Measurements from ENCODE around the gene SECTM1. TPM values are rescaled to one million over a fixed set of nuclear protein-coding genes. Genes with fewer than 3 reads are reported as not detected.

SECTM1 gene
- total and polyA plus RNA-seq, 9 of the 15 experiments (the other 6 are each of a cell fraction or from before 2014, with no cell fraction given), result 0.11 to 0.46 (median 0.18) TPM; not detected in 6

- H3K4me1 ChIP-seq (replicated peaks in 1 of 2; ENCODE audit: control insufficient read depth in 2 of 2, insufficient read depth in 2 of 2, low read length in 2 of 2), result peaks cover 34 to 61% of the 10 kb centered on the region in 2 experiments
- H3K4me2 ChIP-seq (ENCODE audit: insufficient read depth, low read length), result no peak overlapping the region
- peak overlapping the region in 1 of 2 experiments; percentile 37; a peak in 1 of 4 replicates for H3K9ac ChIP-seq (ENCODE audit: insufficient read depth in 1 of 2, low read depth in 2 of 2, low read length in 2 of 2)
- POLR2A ChIA-PET, result interaction anchor here (0.7 to 2.0 kb wide), 4 partner anchors 12 to 48 kb away, joined by 4 to 6 read pairs (median 5); partner anchors contain the start of gene CSNK1D
- CTCF ChIA-PET (ENCODE audit: low intra/inter-chr PET ratio), result no interaction called here
- H3K79me2 ChIP-seq (ENCODE audit: control insufficient read depth, insufficient read depth, low read length), result no peaks in the 10 kb centered on the region
- ATAC-seq (no peak), DNase-seq (ENCODE audit: extremely low read depth in 1 of 4, low spot score in 3 of 4) (no peak), FAIRE-seq (no peak)
- no peak overlapping the region for H3K27ac ChIP-seq (ENCODE audit: extremely low read depth, low read depth, low read length)
- no peaks in the 10 kb centered on the region for H3K27me3 ChIP-seq (ENCODE audit: control insufficient read depth in 2 of 2, insufficient read depth in 2 of 2, low read length in 2 of 2)
- H3K9me1 ChIP-seq (ENCODE audit: control insufficient read depth, insufficient read depth, low read length), result no peaks in the 10 kb centered on the region
- H3K9me3 ChIP-seq (replicated peaks; ENCODE audit: control insufficient read depth, insufficient read depth, low read depth, low read length), result no peaks in the 10 kb centered on the region
- H2AFZ ChIP-seq (ENCODE audit: low read depth, low read length), result peak overlapping the region; percentile 52
- H3K4me3 ChIP-seq, result no peak overlapping the region
- H4K20me1 ChIP-seq (replicated peaks; ENCODE audit: control insufficient read depth, insufficient read depth, low read length), result no peaks in the 10 kb centered on the region
- no TSS peak for BruUV-seq (replicated peaks)
- WGBS (ENCODE audit: insufficient coverage, low coverage, missing lambda C conversion rate), result 47% methylated on average over 8 of the region's 8 CpGs
- intact Hi-C loops (cut with micrococcal nuclease), result no loop called here
- H3K36me3 ChIP-seq (ENCODE audit: control insufficient read depth, insufficient read depth, low read length), result no peaks in the 10 kb centered on the region
- in situ Hi-C loops (cut with MboI), result no loop called here
- TF ChIP-seq BRD9 (IDR thresholded peaks at IDR 0.05; ENCODE audit: low read depth, partially characterized antibody), result peak; percentile 26
- TF ChIP-seq, protein P1, sequence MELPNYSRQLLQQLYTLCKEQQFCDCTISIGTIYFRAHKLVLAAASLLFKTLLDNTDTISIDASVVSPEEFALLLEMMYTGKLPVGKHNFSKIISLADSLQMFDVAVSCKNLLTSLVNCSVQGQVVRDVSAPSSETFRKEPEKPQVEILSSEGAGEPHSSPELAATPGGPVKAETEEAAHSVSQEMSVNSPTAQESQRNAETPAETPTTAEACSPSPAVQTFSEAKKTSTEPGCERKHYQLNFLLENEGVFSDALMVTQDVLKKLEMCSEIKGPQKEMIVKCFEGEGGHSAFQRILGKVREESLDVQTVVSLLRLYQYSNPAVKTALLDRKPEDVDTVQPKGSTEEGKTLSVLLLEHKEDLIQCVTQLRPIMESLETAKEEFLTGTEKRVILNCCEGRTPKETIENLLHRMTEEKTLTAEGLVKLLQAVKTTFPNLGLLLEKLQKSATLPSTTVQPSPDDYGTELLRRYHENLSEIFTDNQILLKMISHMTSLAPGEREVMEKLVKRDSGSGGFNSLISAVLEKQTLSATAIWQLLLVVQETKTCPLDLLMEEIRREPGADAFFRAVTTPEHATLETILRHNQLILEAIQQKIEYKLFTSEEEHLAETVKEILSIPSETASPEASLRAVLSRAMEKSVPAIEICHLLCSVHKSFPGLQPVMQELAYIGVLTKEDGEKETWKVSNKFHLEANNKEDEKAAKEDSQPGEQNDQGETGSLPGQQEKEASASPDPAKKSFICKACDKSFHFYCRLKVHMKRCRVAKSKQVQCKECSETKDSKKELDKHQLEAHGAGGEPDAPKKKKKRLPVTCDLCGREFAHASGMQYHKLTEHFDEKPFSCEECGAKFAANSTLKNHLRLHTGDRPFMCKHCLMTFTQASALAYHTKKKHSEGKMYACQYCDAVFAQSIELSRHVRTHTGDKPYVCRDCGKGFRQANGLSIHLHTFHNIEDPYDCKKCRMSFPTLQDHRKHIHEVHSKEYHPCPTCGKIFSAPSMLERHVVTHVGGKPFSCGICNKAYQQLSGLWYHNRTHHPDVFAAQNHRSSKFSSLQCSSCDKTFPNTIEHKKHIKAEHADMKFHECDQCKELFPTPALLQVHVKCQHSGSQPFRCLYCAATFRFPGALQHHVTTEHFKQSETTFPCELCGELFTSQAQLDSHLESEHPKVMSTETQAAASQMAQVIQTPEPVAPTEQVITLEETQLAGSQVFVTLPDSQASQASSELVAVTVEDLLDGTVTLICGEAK (IDR thresholded peaks at IDR 0.05), result peak; percentile 14; the same call in 1 of the 2 replicates
- TF ChIP-seq, protein P1 (CRISPR knock-in tag; IDR thresholded peaks at IDR 0.05), result no peak
- TF ChIP-seq YY1 (IDR thresholded peaks at IDR 0.05; ENCODE audit: borderline replicate concordance in 1 of 3, control insufficient read depth in 1 of 3, extremely low read depth in 1 of 3, insufficient read depth in 3 of 3, insufficient read length in 1 of 3, insufficient replicate concordance in 2 of 3, low read depth in 1 of 3, low read length in 2 of 3), result no peak
- 0 out of 2 replicates have a peak, but pooled peaks have one; percentile 0 for TF ChIP-seq ZNF316 (IDR thresholded peaks at IDR 0.05)
- TF ChIP-seq ETS2 (tag; IDR thresholded peaks at IDR 0.05; ENCODE audit: borderline replicate concordance, poor library complexity, severe bottlenecking), result no peak
- peak; percentile 35 for TF ChIP-seq ZFX (CRISPR knock-in tag; IDR thresholded peaks at IDR 0.05)
- TF ChIP-seq, protein P2, sequence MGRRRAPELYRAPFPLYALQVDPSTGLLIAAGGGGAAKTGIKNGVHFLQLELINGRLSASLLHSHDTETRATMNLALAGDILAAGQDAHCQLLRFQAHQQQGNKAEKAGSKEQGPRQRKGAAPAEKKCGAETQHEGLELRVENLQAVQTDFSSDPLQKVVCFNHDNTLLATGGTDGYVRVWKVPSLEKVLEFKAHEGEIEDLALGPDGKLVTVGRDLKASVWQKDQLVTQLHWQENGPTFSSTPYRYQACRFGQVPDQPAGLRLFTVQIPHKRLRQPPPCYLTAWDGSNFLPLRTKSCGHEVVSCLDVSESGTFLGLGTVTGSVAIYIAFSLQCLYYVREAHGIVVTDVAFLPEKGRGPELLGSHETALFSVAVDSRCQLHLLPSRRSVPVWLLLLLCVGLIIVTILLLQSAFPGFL (CRISPR knock-in tag; IDR thresholded peaks at IDR 0.05), result no peak
These were observed 48.4 kb downstream of the SECTM1 start for GRCh38 chr17:82285141-82285540.
